HepG2 (cell line): Measurements from ENCODE around the gene MEGF11. TPM values are rescaled to one million over a fixed set of nuclear protein-coding genes. Genes with fewer than 3 reads are reported as not detected.

Source experiments
- ATAC-seq: fragments of 200-7000 bp; cut with Tn5 transposase; 3 replicates; pipeline ENCODE4 v1.9.1; 2020; ENCODE audit warnings: mild to moderate bottlenecking, moderate library complexity
- BruUV-seq: library from RNA; stranded (reverse); fragments of 400-500 nt; replicated peaks from 2 replicates; lab custom pipeline; 2021; lab: Mats Ljungman, UMichigan
- CTCF ChIA-PET: fragments of 300-600 bp; formaldehyde crosslinking; extraction: SDS; loops from one replicate; lab custom pipeline; 2021; ENCODE audit warnings: low total read pairs, inconsistent platforms, low intra/inter-chr PET ratio; lab: Yijun Ruan, JAX
- POLR2A ChIA-PET: fragments of 350-600 bp; sonication (Branson Sonifier 250); formaldehyde crosslinking; loops from one replicate; lab custom pipeline; 2020; ENCODE audit warnings: antibody characterized with exemption, inconsistent platforms; lab: Yijun Ruan, JAX
- DNase-seq: peaks from one replicate; pipeline ENCODE4 v3.0.0-alpha.2; 2015; ENCODE audit warnings: low spot score
- FAIRE-seq: peaks from 3 replicates; lab custom pipeline; 2011; peaks lifted over from hg19 to GRCh38; lab: Jason Lieb, UNC
- H2AFZ ChIP-seq: one replicate; pipeline ENCODE4 v1.6.1; 2011; ENCODE audit warnings: low read length, inconsistent platforms
- H3K27ac ChIP-seq: fragments of 300-600 bp; 3 replicates; pipeline ENCODE4 v1.8.0; 2011; ENCODE audit warnings: mixed run types, mild to moderate bottlenecking, mixed read lengths, low read length, inconsistent platforms; ENCODE audit not compliant: insufficient read depth; ENCODE audit errors: extremely low read length
- H3K27me3 ChIP-seq, 2 experiments: fragments of 200-600 bp in 1 of 2; 2 replicates in 1 of 2; 3 replicates in 1 of 2; pipeline versions ENCODE4 v1.6.0 to v1.8.0; 2011; ENCODE audit warnings: low read length in 2 of 2, mild to moderate bottlenecking in 2 of 2, moderate library complexity in 2 of 2, inconsistent platforms in 1 of 2; ENCODE audit not compliant: insufficient read depth in 2 of 2, control insufficient read depth in 1 of 2
- H3K36me3 ChIP-seq, 2 experiments: fragments of 200-600 bp in 1 of 2; replicated peaks in 1 of 2; 2 replicates in 1 of 2; 3 replicates in 1 of 2; pipeline versions ENCODE4 v1.5.1 to v1.8.0; 2011; ENCODE audit warnings: low read length in 2 of 2, inconsistent platforms in 1 of 2; ENCODE audit not compliant: insufficient read depth in 2 of 2, control insufficient read depth in 1 of 2
- H3K4me1 ChIP-seq: 2 replicates; pipeline ENCODE4 v1.5.1; 2012; ENCODE audit warnings: low read length, inconsistent platforms; ENCODE audit not compliant: insufficient read depth
- H3K4me2 ChIP-seq: 2 replicates; pipeline ENCODE4 v1.6.0; 2011; ENCODE audit warnings: low read depth, low read length, inconsistent platforms
- H3K4me3 ChIP-seq, 3 experiments: fragments of 200-600 bp in 1 of 3; sonication (generic), shearing (Covaris generic) in 1 of 3; replicated peaks in 1 of 3; 2 replicates each; pipeline ENCODE4 v1.5.1; 2011 to 2016; ENCODE audit warnings: low read length in 3 of 3, inconsistent platforms in 2 of 3, low read depth in 2 of 3, mild to moderate bottlenecking in 2 of 3, control low read depth in 1 of 3, mixed read lengths in 1 of 3; ENCODE audit not compliant: insufficient read depth in 1 of 3
- H3K79me2 ChIP-seq: one replicate; pipeline ENCODE4 v1.6.1; 2011; ENCODE audit warnings: low read length, inconsistent platforms; ENCODE audit not compliant: insufficient read depth
- H3K9ac ChIP-seq: 2 replicates; pipeline ENCODE4 v1.6.0; 2011; ENCODE audit warnings: mild to moderate bottlenecking, low read depth, low read length, inconsistent platforms; ENCODE audit not compliant: insufficient read depth
- H3K9me3 ChIP-seq: 2 replicates; pipeline ENCODE4 v1.5.1; 2012; ENCODE audit warnings: mild to moderate bottlenecking, low read length
- H4K20me1 ChIP-seq: 2 replicates; pipeline ENCODE4 v1.6.0; 2011; ENCODE audit warnings: inconsistent platforms, mild to moderate bottlenecking, low read length, moderate library complexity; ENCODE audit not compliant: insufficient read depth
- AHR ChIP-seq: IDR thresholded peaks from 2 replicates; pipeline ENCODE4 v1.6.1; 2018; ENCODE audit warnings: missing genetic modification reagents, missing compliant biosample characterization
- GRHL1 ChIP-seq: sonication (generic); formaldehyde crosslinking; conservative IDR thresholded peaks from 2 replicates; pipeline ENCODE4 v1.8.0; 2022; ENCODE audit warnings: missing genetic modification reagents
- MAF1 ChIP-seq: sonication (generic); formaldehyde crosslinking; IDR thresholded peaks from 2 replicates; pipeline ENCODE4 v1.5.0; 2020; ENCODE audit warnings: missing genetic modification reagents, borderline replicate concordance
- MTA1 ChIP-seq: sonication (generic); formaldehyde crosslinking; IDR thresholded peaks from 2 replicates; pipeline ENCODE4 v1.4.0; 2020; ENCODE audit warnings: missing genetic modification reagents, mild to moderate bottlenecking, borderline replicate concordance
- MTA3 ChIP-seq: sonication (generic); formaldehyde crosslinking; IDR thresholded peaks from 2 replicates; pipeline ENCODE4 v1.4.0; 2020; ENCODE audit warnings: missing genetic modification reagents
- NONO ChIP-seq, 2 experiments: fragments of 450-650 bp in 1 of 2; sonication (generic) in 1 of 2; formaldehyde crosslinking in 1 of 2; IDR thresholded peaks in 1 of 2; conservative IDR thresholded peaks in 1 of 2; 2 replicates each; pipeline versions ENCODE4 v1.6.1 to v1.8.0; 2017 to 2022; ENCODE audit warnings: mild to moderate bottlenecking in 1 of 2, missing genetic modification reagents in 1 of 2, moderate library complexity in 1 of 2
- RARA ChIP-seq: IDR thresholded peaks from 2 replicates; pipeline ENCODE4 v1.6.1; 2016; ENCODE audit warnings: missing genetic modification reagents, missing compliant biosample characterization
- RARG ChIP-seq: sonication (generic); formaldehyde crosslinking; IDR thresholded peaks from 2 replicates; pipeline ENCODE4 v1.4.0; 2020; ENCODE audit warnings: low read depth, mild to moderate bottlenecking, missing genetic modification reagents
- RBAK ChIP-seq: sonication (generic); formaldehyde crosslinking; IDR thresholded peaks from 2 replicates; pipeline ENCODE4 v1.5.1; 2020; ENCODE audit warnings: mild to moderate bottlenecking, missing genetic modification reagents
- SMARCC2 ChIP-seq: fragments of 450-650 bp; IDR thresholded peaks from 2 replicates; pipeline ENCODE4 v1.6.1; 2017; ENCODE audit warnings: antibody characterized with exemption, mild to moderate bottlenecking
- TAF15 ChIP-seq: fragments of 200-400 bp; formaldehyde crosslinking; IDR thresholded peaks from one replicate; pipeline ENCODE4 v1.6.1; 2018; ENCODE audit warnings: mild to moderate bottlenecking, low read depth, low read length; ENCODE audit not compliant: poor library complexity, severe bottlenecking
- ZNF24 ChIP-seq: fragments of 450-650 bp; IDR thresholded peaks from 2 replicates; pipeline ENCODE4 v1.6.1; 2017; ENCODE audit warnings: antibody characterized with exemption, mild to moderate bottlenecking
- WGBS: methylation state at CpG from one replicate; pipeline ENCODE4 v1.1.6; 2017; ENCODE audit warnings: low lambda C conversion rate; 5-methylcytosine and 5-hydroxymethylcytosine counted together
- in situ Hi-C: cut with HindIII; loops from 2 replicates; pipeline ENCODE4 v1.10.0; 2017; ENCODE audit warnings: low pct_unique_long_range_greater_than_20kb; ENCODE audit not compliant: extremely low pct_ligation_motif_present
- intact Hi-C: fragments of 100-400 bp; cut with micrococcal nuclease; formaldehyde crosslinking; loops from one replicate; pipeline ENCODE4 v1.10.0; 2022; ENCODE audit not compliant: unreplicated experiment
- polyA plus RNA-seq, 8 experiments: library from polyadenylated mRNA; depleted of rRNA in 3 of 8; stranded (reverse) in 7 of 8; unstranded in 1 of 8; fragments of >200 nt; fragmentation: Illumina TruSeq in 4 of 8; extraction: Trizol in 4 of 8; gene quantifications; 2 replicates each; pipeline versions ENCODE4 v1.2.1 to v1.2.3, GENCODE V29; 2011 to 2016; ENCODE audit warnings: low read depth in 4 of 8, missing spikeins in 1 of 8, mixed read lengths in 1 of 8; ENCODE audit not compliant: insufficient read depth in 1 of 8
- total RNA-seq, 5 experiments: library from RNA; depleted of rRNA; stranded (reverse); fragments of >200 nt; fragmentation: Illumina TruSeq; extraction: Trizol; gene quantifications; 2 replicates each; pipeline ENCODE4 v1.2.3, GENCODE V29; 2016; ENCODE audit warnings: low read depth in 1 of 5

Gene MEGF11
- total and polyA plus RNA-seq, 2 of the 13 experiments (the other 11 are each of a cell fraction or from before 2014, with no cell fraction given) = not detected

DNA sequence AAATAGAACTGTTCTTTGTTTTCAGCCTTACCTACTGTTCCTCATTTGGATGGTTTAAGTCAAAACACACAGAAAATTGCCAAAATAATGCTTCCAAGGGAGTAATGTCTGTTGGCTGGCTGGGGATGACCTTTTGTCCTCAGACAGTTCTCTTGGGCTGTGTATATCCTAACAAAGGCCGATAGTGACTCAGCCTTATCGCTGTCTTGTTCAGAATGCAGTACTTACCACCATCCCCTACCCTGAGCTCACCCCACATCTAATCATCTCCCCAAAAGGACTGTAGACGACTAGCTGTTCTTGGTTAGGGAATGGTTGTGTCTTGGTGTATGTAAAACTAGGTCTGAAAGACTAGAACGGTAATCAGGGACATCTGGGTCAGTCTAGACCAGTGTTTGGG, 349.2 kb downstream of the MEGF11 start (continued):
- TF ChIP-seq MTA3 (CRISPR knock-in tag) (no peak), GRHL1 (CRISPR knock-in tag) (no peak), RBAK (CRISPR knock-in tag) (no peak), ZNF24 (no peak)

GRCh38 chr15:65903296-65904073, 350.1 kb downstream of the MEGF11 start:
- CTCF ChIA-PET = no interaction called here
- H3K9ac ChIP-seq = no peak overlapping the region
- peaks cover 1 to 20% of the 10 kb centered on the region in 2 experiments; a peak in 4 of 5 replicates for H3K36me3 ChIP-seq
- H3K9me3 ChIP-seq = no peaks in the 10 kb centered on the region
- in situ Hi-C loops = no loop called here
- H3K4me2 ChIP-seq = no peak overlapping the region
- no peak overlapping the region for H2AFZ ChIP-seq
- H3K27ac ChIP-seq = no peak overlapping the region
- no peaks in the 10 kb centered on the region for H3K27me3 ChIP-seq
- no peaks in the 10 kb centered on the region for H4K20me1 ChIP-seq
- ATAC-seq (no peak), FAIRE-seq (no peak)
- intact Hi-C loops = no loop called here
- H3K79me2 ChIP-seq = no peaks in the 10 kb centered on the region
- peaks cover 27% of the 10 kb centered on the region for H3K4me1 ChIP-seq
- H3K4me3 ChIP-seq = no peak overlapping the region
- no peak for TF ChIP-seq TAF15
- TF ChIP-seq AHR = no peak
- no peak for TF ChIP-seq MAF1 (CRISPR knock-in tag)
- no peak for TF ChIP-seq SMARCC2
- no peak for TF ChIP-seq RARA
- TF ChIP-seq MTA1 (CRISPR knock-in tag) = no peak
- TF ChIP-seq NONO (IDR thresholded peaks at IDR 0.05) = no peak
- TF ChIP-seq NONO (CRISPR knock-in tag; conservative IDR thresholded peaks at IDR 0.05) = no peak
- TF ChIP-seq RARG (CRISPR knock-in tag) = no peak
- TF ChIP-seq, all 625 proteins: peak for 0
- peak; percentile 12 for DNase-seq
- 92% methylated on average over 5 of the region's 6 CpGs for WGBS
- POLR2A ChIA-PET = no interaction called here
- BruUV-seq = no TSS peak
